HG03045 (cell line): Measurements from ENCODE around the gene HYKK.
"Not testable (repeated sequence)": the region's sequence is repeated elsewhere in the genome, so short reads cannot be mapped to it uniquely, and the experiment has no call there.

Experiments
- ATAC-seq: cut with Tn5 transposase; IDR thresholded peaks from one replicate; pipeline ENCODE4 v1.9.1; 2021; ENCODE audit warnings: mild to moderate bottlenecking, moderate library complexity; ENCODE audit not compliant: unreplicated experiment

Gene HYKK

GRCh38 chr15:78539464-78540140 lies 32.2 kb downstream of the HYKK start:
- not testable (repeated sequence) for ATAC-seq

DNA sequence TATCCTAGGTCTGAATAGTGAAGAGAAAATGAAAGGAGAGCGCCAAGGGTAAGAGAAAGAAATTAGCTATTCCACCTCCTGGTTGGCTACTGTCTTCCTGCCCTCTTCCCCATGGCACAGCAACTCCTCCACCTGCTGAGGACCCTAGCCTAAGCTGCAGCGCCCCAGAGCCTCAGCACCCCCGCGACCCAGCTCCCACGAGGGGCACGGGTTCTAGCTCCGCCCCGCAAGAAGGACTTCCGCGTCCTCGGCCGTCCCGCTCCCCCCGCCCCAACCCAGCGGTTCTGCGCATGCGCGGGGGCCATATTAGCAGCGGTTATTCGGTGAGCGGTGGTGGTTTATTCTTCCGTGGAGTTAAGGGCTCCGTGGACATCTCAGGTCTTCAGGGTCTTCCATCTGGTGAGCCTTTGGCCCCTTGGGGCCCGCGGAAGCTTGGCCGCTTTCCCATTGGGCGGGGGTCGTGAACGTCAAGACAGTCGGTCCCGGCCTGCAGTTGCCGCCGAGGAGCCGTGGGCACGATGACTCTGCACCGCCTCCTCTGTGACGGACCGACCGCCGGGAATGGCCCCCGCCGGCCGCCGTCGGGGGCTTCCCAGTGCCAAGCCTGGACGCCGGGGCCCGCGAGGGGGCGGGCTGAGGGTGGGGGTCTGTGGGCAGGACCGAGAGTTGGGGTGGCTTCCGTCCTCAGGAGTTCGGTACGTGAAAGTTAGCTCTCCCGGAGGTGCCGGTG lies 32.9 kb downstream of the HYKK start, which contains the start of gene PSMA4:
PSMA4 (plus strand) TSS at position 304 of the 730 bp plus-strand sequence. CDS start 1,484 bp downstream, outside the sequence.
- peak; percentile 87 for ATAC-seq

DNA sequence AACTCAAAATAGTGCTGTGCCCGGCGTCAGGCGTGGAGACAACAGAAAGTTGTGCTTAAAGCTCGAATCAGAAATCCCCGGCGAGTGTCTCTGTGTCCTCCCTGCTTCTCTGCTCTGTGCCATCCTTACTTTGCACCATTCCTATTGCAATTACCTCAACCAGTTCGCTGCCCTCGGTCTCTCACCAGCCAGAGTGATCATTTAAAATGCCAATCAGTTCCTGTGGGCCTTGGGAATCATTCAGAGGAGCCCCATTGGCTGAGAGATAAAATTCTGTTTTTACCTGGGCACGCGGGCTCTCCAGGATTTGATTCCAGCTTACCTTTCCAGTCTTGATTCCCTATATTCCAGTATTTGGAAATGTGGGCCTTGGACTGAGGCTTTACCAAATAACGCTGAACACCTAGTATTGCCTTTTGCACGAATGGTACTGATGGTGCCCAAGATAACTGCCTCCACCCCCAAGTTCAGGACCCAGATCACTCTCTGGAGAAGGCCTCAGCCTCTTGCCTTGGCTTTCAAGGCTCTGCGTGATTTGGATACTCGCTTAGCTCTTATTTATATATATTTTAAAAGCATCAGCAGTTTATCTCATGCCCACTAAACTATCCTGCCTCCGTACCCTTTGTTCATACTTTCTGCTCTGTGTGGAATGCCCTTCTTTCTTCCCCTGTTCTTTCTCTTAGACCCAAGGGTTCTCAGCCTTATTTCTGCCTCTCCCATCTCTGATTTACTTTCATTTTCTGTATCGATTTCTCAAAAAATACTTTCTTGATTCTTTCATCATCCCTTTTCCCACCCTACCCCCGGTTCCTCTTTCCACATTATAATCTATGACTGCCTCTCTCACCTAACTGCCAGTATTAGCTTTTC lies 33.7 kb downstream of the HYKK start:
- ATAC-seq = no peak

- no peak for ATAC-seq
Measured at GRCh38 chr15:78541744-78542034, 34.3 kb downstream of the HYKK start.

- no peak for ATAC-seq
Measured at GRCh38 chr15:78542647-78543046, 35.3 kb downstream of the HYKK start.

DNA sequence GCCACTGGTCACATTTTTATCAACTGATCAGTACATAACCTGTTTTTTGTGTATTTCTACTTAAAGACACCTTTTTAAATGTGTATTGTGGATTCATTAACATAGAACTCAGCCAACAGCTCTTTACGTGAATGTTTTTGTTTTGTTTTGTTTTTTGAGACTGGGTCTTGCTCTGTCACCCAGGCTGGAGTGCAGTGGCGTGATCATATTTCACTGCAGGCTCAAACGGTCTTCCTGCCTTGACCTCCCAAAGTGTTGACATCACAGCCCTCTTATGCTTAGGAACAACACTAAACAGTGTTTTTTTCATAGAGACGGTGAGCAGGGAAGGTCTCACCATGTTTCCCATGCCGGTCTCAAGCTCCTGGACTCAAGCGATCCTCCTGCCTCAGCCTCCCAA lies 42.8 kb downstream of the HYKK start:
- ATAC-seq = no peak

DNA sequence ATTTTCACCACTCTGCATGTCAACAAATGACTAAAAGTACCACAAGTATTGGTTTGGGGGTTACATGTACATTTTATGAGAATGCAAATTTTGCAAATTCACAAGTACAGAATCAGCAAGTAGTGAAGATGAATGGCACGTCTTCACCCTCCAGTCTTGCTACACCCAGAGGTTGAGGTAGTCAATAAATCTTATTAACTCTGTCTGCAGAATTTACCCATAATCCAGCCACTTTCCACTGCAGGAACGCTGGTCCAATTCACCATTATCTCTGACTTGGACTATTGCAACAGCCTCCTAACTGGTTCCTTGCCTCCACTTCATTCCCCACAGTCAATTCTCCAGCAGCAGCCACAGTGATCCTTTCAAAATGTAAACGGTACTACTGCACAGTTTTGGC lies 43.4 kb downstream of the HYKK start:
- ATAC-seq = no peak

- ATAC-seq = no peak
Measured at GRCh38 chr15:78551902-78552301, 44.5 kb downstream of the HYKK start.

- ATAC-seq = no peak
Measured at GRCh38 chr15:78552597-78552996, 45.2 kb downstream of the HYKK start.

DNA sequence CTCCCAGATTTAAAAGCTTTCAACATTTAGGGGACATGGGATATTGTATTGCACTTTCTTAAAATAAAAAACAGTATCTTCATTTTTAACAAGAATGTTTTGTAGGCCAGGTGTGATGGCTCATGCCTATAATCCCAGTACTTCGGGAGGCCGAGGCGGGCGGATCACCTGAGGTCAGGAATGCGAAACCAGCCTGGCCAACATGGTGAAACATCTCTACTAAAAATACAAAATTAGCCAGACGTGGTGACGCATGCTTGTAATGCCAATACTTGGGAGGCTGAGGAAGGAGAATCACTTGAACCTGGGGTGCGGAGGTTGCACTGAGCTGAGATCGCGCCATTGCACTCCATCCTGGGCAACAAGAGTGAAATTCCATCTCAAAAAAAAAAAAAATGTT lies 52.8 kb downstream of the HYKK start:
- not testable (repeated sequence) for ATAC-seq

GRCh38 chr15:78561490-78561889 lies 54.1 kb downstream of the HYKK start:
- no peak for ATAC-seq

- ATAC-seq = no peak
Measured at GRCh38 chr15:78563092-78563491, 55.7 kb downstream of the HYKK start.

- peak; percentile 14 for ATAC-seq
Measured at GRCh38 chr15:78564743-78565096, 57.3 kb downstream of the HYKK start.

DNA sequence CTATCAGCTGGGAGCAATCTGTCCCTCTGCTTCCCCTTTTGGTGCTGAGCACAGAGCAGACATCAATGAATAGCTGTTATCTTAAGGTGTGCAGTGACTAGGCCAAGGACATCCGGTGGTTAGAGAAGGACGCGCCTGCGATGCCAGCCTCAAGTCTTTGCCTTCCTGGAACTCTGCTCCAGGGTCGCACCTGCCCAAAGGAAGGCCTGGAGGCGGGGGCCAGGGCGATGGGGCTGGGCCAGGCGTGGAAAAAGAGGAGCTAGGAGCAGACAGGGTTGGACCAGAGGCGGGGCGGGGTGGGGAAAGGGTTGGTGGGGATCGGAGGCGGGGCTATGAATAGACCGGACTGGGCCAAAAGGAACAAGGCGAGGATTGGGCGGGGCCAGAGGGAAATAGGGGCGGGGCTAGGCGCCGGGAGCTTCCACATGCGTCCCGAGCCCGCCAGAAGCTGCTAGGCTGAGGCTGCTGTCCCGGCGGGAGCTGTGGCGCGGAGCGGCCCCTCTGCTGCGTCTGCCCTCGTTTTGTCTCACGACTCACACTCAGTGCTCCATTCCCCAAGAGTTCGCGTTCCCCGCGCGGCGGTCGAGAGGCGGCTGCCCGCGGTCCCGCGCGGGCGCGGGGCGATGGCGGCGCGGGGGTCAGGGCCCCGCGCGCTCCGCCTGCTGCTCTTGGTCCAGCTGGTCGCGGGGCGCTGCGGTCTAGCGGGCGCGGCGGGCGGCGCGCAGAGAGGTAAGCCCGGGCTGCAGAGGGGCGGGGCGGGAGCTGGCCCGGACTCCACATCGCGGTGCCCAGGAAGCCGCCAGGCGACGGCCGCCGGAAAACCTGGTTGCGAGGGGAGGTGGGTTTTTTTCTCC lies 57.9 kb downstream of the HYKK start, which contains the start of gene CHRNA5:
CHRNA5 (plus strand) TSS at position 424 of the 854 bp plus-strand sequence; CDS start at position 624, 200 bp downstream.
- peak; percentile 83 for ATAC-seq

DNA sequence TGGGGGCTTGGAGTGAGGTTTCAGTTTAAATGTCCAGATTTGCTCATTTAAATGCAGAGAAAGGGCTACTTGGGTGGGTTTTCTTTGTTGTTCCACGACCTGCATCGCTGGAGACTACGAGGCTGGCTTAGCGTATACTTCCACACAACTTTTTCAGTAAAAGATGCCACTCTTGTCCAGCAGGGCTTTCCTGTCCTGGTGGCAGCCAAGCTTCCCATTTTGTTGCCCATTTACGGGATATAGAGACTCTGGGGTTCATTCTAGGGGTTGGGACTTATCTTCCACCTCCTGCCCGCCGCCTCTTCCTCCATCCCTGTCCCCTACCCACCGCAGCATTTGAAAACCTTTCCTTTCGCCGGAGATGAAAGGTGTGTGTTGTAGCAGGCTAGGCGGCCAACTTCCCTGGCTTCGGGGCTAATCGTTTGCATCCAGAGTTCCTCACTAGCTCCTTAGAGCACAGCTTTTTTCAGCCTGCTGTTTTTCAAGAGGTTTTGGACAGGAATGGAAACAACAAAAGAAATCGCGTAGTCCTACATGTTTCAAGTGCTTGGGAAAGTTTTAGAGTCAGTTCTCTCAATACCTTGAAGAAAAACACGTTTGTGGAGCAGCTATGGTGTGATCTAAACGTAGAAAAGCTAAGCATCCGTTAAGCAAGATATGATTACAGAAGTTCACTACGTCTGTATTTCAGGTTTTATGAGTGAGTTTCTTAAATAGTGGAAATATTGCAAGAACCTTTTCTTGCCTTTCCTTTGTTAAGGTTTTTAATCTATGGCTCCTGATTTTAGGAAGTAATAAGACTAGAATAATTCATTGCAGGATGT lies 58.8 kb downstream of the HYKK start:
- peak; percentile 29 for ATAC-seq

- no peak for ATAC-seq
Measured at GRCh38 chr15:78567531-78567930, 60.2 kb downstream of the HYKK start.

DNA sequence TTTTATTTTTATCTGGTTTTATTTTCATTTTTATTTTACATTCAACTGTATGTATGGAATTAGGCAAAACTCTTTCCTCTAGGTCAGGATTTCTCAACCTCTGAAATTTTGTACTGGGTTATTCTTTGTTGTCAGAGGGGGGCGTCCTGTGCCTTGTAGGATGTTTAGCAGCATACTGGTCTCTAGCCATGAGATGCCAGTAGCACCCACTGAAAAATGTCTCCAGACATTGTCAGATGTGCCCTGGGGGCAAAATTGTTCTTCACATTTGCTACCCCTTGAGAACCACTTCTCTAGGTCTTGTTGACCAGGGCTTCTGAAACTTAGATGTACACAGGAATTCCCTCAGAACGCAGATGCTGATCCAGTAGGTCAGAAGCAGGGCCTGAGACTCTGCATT lies 63.3 kb downstream of the HYKK start:
- ATAC-seq = no peak

GRCh38 chr15:78571382-78571781 lies 64.0 kb downstream of the HYKK start:
- no peak for ATAC-seq

GRCh38 chr15:78573416-78573815 lies 66.0 kb downstream of the HYKK start:
- no peak for ATAC-seq

- ATAC-seq = no peak
Measured at GRCh38 chr15:78574944-78575343, 67.6 kb downstream of the HYKK start.
